ENCODE data around the gene ADARB2.

DNA sequence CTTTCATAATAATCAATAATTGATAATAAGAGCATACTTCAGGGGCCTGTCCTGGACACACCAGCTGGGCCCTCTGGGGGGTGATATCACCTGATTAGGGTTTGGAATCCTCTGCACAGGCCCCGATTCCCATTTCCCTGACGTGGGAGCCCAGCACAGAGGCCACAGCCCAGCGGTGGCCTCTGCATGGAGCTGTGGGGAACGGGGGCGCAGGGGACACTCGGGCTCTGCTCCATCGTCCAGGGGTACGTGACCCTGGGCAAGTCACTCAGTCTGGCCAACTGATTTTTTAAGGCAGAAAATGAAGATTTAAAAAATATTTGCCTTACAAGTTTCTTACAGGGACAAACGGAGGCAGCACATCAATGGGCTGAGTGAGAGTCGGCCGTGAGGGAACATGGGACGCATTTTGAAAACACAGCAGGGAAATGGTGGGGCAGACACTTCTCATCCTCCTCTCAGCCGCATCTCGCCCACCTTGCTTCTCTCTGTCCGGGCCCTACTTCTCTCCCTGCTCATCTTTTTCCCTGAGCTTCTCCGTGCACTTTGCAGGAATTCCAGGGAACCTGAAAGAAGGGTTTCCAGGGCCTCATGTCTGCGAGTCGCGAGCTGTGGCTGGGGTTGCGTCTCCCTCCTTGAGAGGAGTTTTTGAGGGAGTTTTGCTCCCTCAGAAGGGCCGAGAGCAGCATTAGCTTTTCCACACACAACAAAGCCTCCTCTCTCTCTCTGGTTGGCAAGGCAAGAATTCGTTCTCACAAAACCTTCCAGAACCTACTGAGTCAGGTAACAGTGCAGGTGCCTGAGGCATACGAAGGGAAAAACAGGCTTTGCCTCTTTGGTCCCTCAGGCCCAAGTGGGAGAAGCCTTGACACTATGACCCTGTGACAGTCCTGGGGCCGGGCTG lies 369.1 kb downstream of the ADARB2 start:
- TF ChIP-seq ZFX (IDR thresholded peaks at IDR 0.05; ENCODE audit: borderline replicate concordance): no peak
- TF ChIP-seq, protein P1, sequence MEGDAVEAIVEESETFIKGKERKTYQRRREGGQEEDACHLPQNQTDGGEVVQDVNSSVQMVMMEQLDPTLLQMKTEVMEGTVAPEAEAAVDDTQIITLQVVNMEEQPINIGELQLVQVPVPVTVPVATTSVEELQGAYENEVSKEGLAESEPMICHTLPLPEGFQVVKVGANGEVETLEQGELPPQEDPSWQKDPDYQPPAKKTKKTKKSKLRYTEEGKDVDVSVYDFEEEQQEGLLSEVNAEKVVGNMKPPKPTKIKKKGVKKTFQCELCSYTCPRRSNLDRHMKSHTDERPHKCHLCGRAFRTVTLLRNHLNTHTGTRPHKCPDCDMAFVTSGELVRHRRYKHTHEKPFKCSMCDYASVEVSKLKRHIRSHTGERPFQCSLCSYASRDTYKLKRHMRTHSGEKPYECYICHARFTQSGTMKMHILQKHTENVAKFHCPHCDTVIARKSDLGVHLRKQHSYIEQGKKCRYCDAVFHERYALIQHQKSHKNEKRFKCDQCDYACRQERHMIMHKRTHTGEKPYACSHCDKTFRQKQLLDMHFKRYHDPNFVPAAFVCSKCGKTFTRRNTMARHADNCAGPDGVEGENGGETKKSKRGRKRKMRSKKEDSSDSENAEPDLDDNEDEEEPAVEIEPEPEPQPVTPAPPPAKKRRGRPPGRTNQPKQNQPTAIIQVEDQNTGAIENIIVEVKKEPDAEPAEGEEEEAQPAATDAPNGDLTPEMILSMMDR (IDR thresholded peaks at IDR 0.05): no peak
